8988T (cell line): Measurements from ENCODE around the gene PAX6.

ENCODE experiments used
- DNase-seq: peaks from one replicate; pipeline ENCODE4 v3.0.0; 2011

Gene PAX6

GRCh38 chr11:31796499-31797189 is 14.5 kb downstream of the PAX6 start:
- no peak for DNase-seq

GRCh38 chr11:31795706-31796498 is 15.2 kb downstream of the PAX6 start:
- no peak for DNase-seq

- no peak for DNase-seq
These were observed 16.6 kb downstream of the PAX6 start for GRCh38 chr11:31794548-31794947.

GRCh38 chr11:31793264-31793663 is 17.9 kb downstream of the PAX6 start:
- DNase-seq = no peak

- no peak for DNase-seq
These were observed 18.7 kb downstream of the PAX6 start for GRCh38 chr11:31792456-31792855.

GRCh38 chr11:31792036-31792435 is 19.1 kb downstream of the PAX6 start:
- no peak for DNase-seq

GRCh38 chr11:31790649-31791048 is 20.5 kb downstream of the PAX6 start:
- DNase-seq = no peak

- DNase-seq = no peak
These were observed 23.0 kb downstream of the PAX6 start for GRCh38 chr11:31788085-31788484.

- DNase-seq = no peak
These were observed 24.0 kb downstream of the PAX6 start for GRCh38 chr11:31786996-31787685.

GRCh38 chr11:31784611-31785010 is 26.5 kb downstream of the PAX6 start:
- DNase-seq = no peak

- DNase-seq = no peak
These were observed 27.9 kb downstream of the PAX6 start for GRCh38 chr11:31783252-31783651.

GRCh38 chr11:31782257-31782656 is 28.9 kb downstream of the PAX6 start:
- no peak for DNase-seq

GRCh38 chr11:31780480-31780971 is 30.6 kb downstream of the PAX6 start:
- DNase-seq = no peak

GRCh38 chr11:31780078-31780477 is 31.0 kb downstream of the PAX6 start:
- no peak for DNase-seq

- DNase-seq = no peak
These were observed 31.7 kb downstream of the PAX6 start for GRCh38 chr11:31779374-31779791.

GRCh38 chr11:31772412-31772811 is 38.7 kb downstream of the PAX6 start:
- no peak for DNase-seq

GRCh38 chr11:31770011-31770700 is 41.0 kb downstream of the PAX6 start:
- DNase-seq = no peak

GRCh38 chr11:31768749-31769640 is 42.1 kb downstream of the PAX6 start:
- no peak for DNase-seq

- no peak for DNase-seq
These were observed 43.4 kb downstream of the PAX6 start for GRCh38 chr11:31767685-31768084.

GRCh38 chr11:31767066-31767465 is 44.1 kb downstream of the PAX6 start:
- DNase-seq = no peak

- DNase-seq = no peak
These were observed 46.4 kb downstream of the PAX6 start for GRCh38 chr11:31764766-31765165.

- DNase-seq = no peak
These were observed 46.9 kb downstream of the PAX6 start for GRCh38 chr11:31764261-31764660.
